GM19025 (cell line): ENCODE results near the gene SDR42E2.
"Not testable (repeated sequence)": the region's sequence is repeated elsewhere in the genome, so short reads cannot be mapped to it uniquely, and the experiment has no call there.

Source experiments
- ATAC-seq: cut with Tn5 transposase; IDR thresholded peaks from one replicate; pipeline ENCODE4 v1.9.1; 2021; ENCODE audit warnings: mild to moderate bottlenecking, low read depth, moderate library complexity; ENCODE audit not compliant: unreplicated experiment

Gene SDR42E2

DNA sequence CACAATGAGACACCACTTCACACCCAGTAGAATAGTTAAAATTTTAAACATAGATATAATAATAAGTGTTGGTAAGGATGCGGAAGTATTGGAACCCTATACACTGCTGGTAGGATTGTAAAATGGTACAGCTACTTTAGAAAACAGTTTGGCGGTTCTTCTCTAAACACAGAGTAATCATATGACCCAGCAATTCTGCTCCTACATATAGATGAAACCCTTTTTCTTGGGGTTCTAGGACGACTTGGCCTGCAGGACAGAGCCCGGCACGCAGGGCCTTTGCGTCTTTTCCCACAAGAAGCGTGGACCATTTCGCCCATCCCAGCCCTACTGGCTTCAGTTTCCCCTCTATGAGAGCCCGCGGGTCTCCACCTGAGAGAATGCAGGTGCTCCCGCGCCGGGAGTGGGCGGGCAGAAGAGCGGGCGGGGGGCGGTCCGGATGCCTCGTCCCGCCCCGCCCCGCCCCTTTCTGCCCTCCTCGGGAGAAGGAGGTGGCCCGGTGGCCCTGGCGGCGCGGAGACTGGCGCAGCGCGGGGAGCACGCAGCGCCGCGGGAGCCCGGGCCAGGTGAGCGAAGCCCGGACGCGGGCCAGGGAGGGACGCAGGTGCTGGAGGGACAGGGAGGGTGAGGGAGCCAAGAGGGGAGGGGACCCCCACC lies at the start of gene SDR42E2:
Gene SDR42E2 (plus strand): TSS at position 508 of the 657 bp plus-strand sequence. CDS start 3,077 bp downstream, outside the sequence.
- ATAC-seq, result no peak

DNA sequence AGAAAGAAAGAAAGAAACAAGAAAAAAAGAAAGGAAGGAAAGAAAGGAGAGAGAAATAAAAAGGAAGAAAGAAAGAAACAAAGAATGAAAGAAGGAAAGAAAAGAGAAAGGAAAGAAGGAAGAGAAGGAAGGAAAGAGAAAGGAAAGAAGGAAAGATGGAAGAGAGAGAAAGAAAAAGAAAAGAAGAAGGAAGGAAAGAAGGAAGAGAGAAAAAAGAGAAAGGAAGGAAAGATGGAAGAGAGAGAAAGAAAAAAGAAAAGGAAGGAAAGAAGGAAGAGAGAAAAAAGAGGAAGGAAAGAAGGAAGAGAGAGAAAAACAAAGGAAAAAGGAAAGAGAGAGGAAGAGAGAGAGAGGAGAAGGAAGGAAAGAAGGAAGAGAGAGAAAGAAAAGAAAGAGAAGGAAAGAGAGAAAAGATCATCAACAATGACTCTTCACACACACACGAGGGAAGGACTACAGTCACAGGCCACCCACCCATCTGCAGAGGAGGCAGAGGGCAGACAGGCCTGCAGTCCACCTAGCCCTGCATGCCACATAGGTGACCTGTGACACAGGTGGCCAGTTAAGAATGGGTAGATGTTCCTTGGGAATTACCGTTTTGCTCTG lies 46.1 kb upstream of the SDR42E2 start:
- ATAC-seq, result no peak

DNA sequence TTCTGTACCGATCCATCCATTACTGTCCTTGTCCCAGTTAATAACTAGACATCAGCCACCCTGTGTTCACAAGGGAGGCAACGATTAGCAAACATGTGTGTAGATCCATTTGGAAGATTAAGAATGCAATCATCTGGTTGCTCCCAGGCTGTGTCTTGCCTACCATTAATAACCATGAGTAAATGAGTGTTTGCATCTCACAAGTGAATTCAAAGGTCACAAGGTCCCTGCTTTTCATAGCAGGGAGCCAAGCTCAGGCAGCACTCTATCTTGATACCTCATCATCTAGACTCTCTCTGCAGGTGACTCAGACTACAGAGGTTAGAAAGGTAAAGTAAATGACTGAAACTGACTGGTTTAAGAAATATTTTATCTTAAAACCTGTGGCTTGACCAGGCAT lies 44.7 kb upstream of the SDR42E2 start:
- ATAC-seq, result no peak

DNA sequence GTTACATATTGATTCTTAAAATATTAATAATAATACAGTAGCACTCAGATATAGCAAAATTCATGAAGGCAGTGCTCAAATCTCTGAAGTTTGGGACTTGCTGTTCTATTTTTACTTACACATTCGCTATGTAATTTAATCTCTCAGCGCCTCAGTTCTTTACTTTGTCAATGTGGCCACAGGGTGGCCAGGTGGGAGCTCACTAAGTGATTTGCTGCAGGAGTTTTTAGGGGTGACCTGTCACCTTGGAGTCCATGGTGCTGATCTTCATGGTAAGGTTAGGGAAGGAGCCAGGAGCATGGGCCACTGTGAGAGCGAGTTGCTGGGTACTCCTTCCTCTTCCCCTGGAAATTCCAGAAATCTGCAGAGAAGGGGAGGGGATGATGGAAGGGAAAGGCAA lies 41.9 kb upstream of the SDR42E2 start:
- no peak for ATAC-seq

DNA sequence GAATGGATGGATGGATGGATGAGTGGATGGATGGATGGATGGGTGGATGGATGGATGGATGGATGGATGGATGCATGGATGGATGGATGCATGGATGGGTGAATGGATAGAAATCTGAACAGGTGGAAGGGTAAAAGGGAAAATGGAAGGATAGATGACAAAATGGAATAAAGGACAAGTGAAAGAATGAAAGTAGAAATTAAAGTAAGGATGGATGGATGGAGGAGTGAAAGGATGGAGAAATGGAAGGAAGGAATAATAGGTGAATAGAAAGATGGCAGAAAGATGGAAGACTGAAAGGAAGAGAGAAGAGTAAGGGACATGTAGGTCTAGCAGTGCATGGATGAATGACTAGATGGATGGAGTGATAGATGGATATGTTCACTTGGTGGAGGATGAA lies 40.1 kb upstream of the SDR42E2 start:
- ATAC-seq, result no peak

DNA sequence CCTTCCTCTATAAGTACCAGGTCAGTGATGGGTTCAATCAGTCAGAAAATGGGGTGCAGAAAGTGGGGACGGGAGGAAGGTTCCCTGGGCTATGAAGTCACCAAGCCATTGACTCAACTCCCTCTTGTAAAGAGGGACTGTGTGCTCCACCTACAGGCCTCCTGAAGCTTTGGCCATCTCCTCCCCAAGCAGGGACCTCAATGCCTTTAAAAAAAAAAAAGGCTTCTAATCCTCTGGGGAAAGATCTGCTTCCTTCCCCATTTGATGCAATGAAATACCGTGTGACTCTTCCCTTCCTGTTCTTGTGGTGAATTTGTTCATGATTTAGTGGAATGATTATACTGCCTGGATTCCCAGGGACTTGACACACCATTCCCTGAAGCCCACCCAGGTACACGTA lies 39.2 kb upstream of the SDR42E2 start:
- no peak for ATAC-seq

DNA sequence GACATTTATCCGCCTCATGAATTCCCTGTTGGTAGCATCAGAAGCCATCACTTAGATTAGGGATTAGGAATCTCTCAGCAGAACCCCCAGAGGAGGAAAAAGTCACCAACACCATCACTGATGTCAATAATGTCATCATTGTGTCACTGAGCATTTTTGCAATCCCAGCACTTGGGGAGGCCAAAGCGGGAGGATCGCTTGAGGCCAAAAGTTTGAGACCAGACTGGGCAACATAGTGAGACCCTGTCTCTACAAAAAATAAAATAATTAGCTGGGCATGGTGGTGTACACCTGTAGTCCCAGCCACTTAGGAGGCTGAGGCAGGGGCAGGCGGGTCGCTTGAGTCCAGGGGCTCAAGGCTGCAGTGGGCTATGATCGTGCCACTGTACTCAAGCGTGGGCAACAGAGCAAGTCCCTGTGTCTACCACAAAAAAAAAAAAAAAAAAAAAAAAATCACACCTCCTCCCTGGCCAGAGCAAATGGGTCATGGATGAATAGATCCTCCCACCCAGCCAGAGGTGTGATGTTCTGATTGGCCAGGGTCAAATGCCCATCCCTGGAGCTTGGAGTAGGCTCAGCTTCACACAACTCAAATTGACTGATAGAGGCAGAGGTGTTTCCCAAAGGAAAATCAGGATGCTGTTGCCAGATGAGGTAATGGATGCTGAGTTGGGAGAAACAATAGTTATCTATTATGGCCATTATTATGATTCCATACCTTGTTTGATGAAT lies 38.4 kb upstream of the SDR42E2 start:
- no peak for ATAC-seq

DNA sequence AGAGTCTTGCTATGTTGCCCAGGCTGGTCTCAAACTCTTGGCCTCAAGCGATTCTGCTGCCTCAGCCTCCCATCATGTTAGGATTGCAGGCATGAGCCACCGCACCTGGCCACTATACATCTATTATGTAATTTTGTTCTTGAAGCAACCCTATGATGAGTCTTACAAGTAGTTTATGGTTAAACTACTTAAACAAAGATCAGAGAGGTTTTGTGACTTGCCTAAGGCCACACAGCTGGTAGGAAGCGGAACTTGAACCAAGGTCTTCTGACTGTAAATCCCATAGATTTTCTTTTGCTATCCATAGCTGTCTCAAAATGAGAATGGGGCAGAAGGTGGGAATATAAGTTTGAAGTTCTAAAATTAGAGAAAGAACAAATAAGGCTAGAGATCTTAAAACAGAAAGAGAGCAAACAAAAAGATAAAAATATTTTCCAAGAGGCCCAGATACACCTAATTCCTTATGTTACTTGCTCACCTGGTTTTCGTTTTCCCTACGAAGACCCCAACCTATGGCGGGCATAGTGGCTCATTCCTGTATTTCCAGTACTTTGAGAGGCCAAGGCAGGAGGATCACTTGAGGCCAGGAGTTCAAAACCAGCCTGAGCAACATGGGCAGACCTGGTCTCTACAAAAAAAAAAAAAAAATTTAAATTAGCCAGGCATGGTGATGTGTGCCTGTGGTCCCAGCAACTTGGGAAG lies 37.6 kb upstream of the SDR42E2 start:
- no peak for ATAC-seq

DNA sequence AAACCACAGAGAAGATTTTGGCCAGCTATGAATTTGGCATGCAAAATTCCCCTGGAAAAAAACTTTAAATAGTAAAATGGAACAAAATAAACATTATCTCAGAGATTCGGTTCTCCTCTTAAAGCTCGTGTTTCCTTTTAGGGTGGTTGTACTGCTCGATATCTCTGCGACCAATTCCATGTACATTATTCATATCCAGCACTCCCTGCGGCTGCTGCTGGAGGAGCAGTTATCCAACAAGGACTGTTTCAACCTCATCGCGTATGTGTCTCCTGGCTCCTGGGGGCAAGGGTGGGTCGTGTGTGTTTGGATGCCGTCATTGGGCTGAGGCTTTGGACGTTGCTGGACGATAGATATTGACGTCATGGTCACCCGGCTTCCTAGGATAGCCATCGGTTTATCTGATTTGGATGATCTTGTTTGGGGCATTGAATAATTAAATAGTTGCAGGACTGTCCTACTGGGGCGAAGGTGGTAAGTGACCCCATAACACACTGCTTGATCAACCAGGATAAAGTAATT lies 36.2 kb upstream of the SDR42E2 start:
- ATAC-seq, result no peak

DNA sequence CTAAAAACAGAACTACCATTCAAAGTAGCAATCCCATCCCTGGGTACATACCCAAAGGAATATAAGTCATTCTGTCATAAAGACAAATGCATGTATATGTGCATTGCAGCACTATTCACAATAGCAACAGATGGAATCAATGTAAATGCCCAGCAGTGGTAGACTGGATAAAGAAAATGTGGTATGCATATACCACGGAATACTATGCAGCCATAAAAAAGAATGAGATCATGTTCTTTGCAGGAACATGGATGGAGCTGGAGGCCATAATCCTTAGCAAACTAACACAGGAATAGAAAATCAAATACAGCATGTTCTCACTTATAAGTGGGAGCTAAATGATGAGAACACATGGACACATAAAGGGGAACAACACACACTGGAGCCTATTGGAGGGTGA lies 33.8 kb upstream of the SDR42E2 start:
- ATAC-seq, result not testable (repeated sequence)

DNA sequence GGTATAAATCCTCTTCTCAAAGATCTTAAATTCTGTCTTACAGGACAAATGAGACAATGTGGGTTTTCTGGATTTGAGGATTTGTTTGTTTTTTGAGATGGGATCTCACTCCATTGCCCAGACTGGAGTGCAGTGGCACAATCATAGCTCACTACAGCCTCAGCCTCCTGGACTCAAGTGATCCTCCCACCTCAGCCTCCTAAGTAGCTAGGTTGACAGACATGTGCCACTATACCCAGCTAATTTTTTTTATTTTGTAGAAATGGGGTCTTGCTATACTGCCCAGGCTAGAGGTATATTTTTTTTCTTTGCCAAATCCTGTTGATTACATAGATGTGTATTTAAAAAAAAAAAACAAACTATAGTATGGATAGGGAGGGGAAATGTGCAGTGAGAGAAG lies 31.8 kb upstream of the SDR42E2 start:
- ATAC-seq, result no peak

DNA sequence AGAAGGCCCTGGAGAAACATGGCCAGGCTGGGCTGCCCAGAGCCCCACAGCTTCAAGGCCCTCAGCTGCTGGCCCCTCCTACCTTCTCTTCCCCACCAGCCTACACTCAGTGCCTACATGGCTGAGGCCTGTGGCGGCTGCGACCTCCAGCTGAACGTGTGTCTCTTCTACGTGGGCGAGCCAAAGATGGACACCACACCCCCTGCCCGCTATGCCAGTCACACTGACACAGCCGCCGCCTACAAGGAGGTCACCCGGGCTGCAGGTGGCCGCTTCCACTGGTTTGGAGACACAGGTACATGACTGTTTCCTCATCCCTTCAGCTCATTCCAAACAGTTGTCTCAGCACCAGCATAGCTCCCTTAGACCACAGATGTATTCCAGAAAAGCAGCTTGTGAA lies 29.5 kb upstream of the SDR42E2 start:
- no peak for ATAC-seq

DNA sequence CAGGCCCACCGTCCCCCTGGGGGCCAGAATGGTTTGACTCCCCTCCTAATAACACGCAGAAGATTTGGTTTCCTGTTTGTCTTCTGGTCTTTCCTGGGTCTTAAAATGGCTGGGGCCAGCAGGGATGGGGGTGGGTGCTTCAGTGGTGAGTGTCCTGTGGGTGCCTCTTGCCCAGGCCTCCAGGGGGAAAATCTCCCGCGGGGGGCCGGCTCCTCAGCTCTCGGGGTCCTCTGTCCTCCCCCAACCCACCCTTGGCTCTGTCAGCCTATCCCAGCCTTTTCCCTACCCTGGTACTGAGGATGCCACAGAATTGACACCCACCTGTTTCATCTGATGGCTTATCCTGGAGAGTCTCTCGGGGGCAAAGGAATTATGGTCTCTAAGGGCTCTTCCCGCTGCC lies 23.8 kb upstream of the SDR42E2 start:
- ATAC-seq, result no peak

DNA sequence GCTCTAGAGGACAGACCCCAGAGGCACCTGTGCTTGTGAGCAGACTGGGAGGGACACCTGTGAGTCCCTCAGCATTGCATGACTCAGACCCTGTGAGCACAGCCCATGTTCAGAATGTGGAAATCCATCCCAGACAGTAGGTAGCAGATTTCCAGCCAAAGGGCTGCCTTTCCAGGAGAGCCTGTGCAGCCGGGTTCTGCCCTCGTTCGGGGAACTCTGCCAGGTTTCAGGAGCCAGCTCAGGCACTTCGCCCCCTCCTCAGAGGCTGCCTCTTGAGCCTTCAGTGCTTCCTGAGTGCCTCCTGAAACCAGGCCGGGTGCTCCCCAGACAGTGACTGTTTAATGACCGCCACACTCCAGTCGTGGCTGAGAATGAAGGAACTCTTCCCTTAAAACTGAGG lies 23.3 kb upstream of the SDR42E2 start:
- no peak for ATAC-seq

DNA sequence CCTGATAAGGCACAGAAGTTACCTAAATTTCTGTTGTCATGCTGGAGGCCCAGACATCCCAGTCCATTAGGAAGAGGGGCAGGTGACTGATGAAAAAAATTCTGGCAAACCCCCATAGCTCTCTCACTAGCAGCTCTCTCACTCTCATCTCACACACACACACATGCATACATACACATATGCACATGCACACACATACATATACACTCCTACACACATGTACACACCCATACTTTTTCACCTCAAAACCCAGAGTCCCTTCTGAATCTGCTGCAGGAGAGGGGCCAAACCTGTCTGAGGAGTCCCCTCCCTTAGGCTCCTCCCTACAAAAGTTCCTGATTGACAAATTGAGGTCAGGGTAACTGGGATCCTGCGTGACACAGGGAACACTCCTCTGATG lies 22.6 kb upstream of the SDR42E2 start:
- no peak for ATAC-seq

DNA sequence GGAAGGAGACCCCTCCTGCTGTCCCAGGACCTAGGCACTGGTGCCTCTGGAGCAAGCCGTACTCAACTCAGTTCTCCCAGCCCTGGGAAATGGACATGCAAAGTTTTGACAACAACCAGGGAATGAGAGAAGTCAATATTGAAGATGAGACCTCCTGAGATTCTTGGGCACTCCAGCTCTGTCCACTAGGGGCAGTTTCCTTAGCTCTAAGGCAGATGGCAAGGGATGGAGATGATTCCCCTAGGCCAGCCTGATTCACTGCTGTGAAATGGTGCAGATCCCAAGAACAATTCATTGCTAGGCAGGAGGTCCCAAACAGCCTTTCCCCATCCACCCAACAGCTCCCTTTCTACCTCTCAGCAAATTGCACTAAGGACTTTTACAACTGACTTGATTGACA lies 20.5 kb upstream of the SDR42E2 start:
- no peak for ATAC-seq

DNA sequence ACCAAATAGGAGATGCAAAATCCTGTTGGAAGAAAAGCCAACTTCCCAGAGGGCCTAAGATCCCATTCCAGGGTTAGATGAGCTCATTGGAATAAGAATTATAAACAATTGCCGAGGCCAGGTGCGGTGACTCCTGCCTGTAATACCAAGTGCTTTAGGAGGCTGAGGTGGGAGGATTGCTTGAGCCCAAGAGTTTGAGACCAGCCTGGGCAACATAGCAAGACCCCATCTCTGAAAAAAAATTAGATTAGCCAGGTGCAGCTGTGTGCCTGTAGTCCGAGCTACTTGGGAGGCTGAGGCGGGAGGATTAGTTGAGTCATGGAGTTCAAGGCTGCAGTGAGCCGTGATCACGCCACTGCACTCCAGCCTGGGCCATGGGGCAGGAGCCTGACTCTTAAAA lies 17.8 kb upstream of the SDR42E2 start:
- no peak for ATAC-seq

DNA sequence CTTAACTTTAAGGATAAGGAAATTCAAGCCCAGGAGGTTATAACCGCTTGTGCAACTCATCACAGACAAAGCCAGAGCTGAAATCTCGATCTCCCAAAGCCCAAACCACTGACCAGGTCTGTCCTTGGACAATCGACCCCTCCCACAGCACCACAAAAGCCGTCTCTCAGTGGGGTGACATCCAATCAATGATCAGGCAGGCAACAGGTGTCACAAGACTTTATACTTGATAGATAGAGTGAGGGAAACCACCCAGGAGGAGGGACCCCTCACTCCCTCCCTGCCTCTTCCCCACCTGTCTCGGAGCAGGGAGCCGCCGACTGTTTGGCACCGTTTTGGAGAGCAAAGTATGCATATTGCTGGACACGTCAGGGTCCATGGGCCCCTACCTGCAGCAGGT lies 14.5 kb upstream of the SDR42E2 start:
- no peak for ATAC-seq

DNA sequence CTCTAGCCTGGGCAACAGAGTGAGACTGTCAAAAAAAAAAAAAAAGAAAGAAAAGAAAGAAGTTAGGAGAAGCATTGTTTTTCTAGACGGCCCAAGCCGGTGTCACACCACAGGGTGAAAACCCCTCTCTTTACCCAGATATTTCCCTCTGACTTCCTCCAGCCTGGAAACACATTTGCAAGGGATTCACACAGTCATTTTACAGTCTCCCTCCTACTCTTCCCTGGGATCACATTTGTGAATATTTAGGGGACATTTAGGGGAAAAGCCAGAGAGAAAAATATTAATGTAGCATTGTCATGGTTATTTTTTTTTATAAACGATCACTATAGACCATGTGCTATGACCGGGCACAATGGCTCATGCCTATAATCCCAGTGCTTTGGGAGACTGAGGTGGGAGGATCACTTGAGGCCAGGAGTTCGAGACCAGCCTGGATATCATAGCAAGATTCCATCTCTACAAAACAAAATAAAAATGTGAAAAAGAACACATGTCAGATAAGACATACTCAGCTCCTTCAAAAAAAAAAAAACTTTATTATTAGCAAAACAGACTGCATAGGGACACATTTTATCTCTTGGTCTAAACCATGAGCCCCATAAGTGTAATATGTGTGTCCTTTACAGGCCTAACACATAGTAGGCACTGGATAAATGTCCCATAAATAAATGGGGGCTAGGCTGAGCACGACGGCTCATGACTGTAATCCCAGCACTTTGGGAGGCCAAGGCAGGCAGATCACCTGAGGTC lies 10.9 kb upstream of the SDR42E2 start:
- ATAC-seq, result no peak

DNA sequence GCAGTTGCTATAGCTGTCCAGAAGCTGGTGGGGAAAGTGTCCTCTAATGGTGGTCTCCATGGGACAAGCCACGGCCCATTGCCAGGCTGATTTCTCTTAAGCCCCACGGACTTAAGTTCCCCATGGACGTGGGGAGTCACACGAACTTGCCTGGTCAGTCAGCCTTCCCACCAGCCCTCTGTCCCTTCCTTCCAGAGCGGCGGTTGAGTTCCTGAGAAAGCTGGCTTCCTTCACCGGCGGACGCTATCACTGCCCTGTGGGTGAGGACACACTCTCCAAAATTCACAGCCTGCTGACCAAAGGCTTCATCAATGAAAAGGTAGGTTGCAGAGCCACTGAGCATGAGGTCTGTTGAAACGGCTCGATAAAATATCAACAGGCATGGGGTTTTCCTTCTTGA lies 10.0 kb upstream of the SDR42E2 start:
- no peak for ATAC-seq
